Measurements from ENCODE around the gene THEM5. TPM values are rescaled to one million over a fixed set of nuclear protein-coding genes. Genes with fewer than 3 reads are reported as not detected.

The THEM5 gene
- polyA plus RNA-seq, 3 donors, result not detected

DNA sequence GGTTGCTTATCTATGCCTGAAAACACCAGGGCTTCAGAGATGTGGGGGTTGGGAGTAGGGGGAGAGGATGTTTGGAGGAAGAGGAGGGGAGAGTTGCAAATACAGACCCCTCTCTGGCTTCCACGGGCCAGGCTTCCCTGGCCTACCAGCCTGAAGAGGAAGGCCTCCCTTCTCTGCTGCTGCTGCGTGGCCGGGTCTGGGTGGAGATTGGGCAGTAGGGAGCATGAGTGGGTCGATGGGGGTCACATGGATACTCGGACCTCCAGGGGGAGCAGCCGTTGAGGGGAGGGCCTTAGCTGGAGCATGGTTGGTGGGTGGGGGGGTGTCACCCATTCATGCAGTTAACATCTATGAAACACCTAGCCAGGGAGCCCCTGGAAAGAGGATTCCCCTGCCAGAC is 23.5 kb downstream of the THEM5 start:
- peaks cover 1 to 11% (median 3%) of the 10 kb centered on the region in 3 donors for H3K27me3 Mint-ChIP-seq (ENCODE audit: low read depth in 3 of 3)
- H4K20me1 ChIP-seq (ENCODE audit: insufficient read depth, low read length), result no peaks in the 10 kb centered on the region
- no peaks in the 10 kb centered on the region for H3K9me3 Mint-ChIP-seq
- H2AFZ ChIP-seq (ENCODE audit: insufficient read depth, low read depth, low read length, poor library complexity, severe bottlenecking), result no peak overlapping the region
- H3K4me1 ChIP-seq (ENCODE audit: control insufficient read depth in 1 of 2, insufficient read depth in 2 of 2, low read length in 2 of 2), result peaks cover 62 to 77% of the 10 kb centered on the region in 2 donors
- H3K9me3 ChIP-seq (replicated peaks in 1 of 2; ENCODE audit: control insufficient read depth in 1 of 2, insufficient read depth in 1 of 2, low read length in 2 of 2), result no peaks in the 10 kb centered on the region
- no peak overlapping the region for H3K9ac ChIP-seq (ENCODE audit: insufficient read depth, low read length, poor library complexity, severe bottlenecking)
- H3K4me1 Mint-ChIP-seq, result peaks cover 70% of the 10 kb centered on the region
- H3K27ac Mint-ChIP-seq, result no peak overlapping the region
- WGBS (ENCODE audit: insufficient coverage), result 54% methylated on average over 2 of the region's 6 CpGs
- no peak overlapping the region for H3K4me2 ChIP-seq (replicated peaks; ENCODE audit: extremely low read depth, low read length, poor library complexity, severe bottlenecking)
- intact Hi-C loops (cut with micrococcal nuclease), result no loop called here
- no peaks in the 10 kb centered on the region for H3K79me2 ChIP-seq (ENCODE audit: insufficient read depth, low read length)
- no peaks in the 10 kb centered on the region for H3K36me3 Mint-ChIP-seq
- no peak overlapping the region for H3K4me3 ChIP-seq (replicated peaks in 1 of 3; ENCODE audit: low read depth in 2 of 3, low read length in 3 of 3)
- no peak for DNase-seq
- no peaks in the 10 kb centered on the region for H3K36me3 ChIP-seq (replicated peaks in 1 of 2; ENCODE audit: control insufficient read depth in 1 of 2, insufficient read depth in 2 of 2, low read length in 2 of 2)
- H3K27ac ChIP-seq (ENCODE audit: low read depth in 1 of 2, low read length in 2 of 2), result no peak overlapping the region
- peak overlapping the region in 1 of 2 donors; percentile 30 for H3K4me3 Mint-ChIP-seq
- TF ChIP-seq, protein P1, sequence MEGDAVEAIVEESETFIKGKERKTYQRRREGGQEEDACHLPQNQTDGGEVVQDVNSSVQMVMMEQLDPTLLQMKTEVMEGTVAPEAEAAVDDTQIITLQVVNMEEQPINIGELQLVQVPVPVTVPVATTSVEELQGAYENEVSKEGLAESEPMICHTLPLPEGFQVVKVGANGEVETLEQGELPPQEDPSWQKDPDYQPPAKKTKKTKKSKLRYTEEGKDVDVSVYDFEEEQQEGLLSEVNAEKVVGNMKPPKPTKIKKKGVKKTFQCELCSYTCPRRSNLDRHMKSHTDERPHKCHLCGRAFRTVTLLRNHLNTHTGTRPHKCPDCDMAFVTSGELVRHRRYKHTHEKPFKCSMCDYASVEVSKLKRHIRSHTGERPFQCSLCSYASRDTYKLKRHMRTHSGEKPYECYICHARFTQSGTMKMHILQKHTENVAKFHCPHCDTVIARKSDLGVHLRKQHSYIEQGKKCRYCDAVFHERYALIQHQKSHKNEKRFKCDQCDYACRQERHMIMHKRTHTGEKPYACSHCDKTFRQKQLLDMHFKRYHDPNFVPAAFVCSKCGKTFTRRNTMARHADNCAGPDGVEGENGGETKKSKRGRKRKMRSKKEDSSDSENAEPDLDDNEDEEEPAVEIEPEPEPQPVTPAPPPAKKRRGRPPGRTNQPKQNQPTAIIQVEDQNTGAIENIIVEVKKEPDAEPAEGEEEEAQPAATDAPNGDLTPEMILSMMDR (IDR thresholded peaks at IDR 0.05), result no peak
- H3K27me3 ChIP-seq (ENCODE audit: control insufficient read depth in 2 of 2, insufficient read depth in 2 of 2, low read length in 2 of 2), result no peaks in the 10 kb centered on the region

DNA sequence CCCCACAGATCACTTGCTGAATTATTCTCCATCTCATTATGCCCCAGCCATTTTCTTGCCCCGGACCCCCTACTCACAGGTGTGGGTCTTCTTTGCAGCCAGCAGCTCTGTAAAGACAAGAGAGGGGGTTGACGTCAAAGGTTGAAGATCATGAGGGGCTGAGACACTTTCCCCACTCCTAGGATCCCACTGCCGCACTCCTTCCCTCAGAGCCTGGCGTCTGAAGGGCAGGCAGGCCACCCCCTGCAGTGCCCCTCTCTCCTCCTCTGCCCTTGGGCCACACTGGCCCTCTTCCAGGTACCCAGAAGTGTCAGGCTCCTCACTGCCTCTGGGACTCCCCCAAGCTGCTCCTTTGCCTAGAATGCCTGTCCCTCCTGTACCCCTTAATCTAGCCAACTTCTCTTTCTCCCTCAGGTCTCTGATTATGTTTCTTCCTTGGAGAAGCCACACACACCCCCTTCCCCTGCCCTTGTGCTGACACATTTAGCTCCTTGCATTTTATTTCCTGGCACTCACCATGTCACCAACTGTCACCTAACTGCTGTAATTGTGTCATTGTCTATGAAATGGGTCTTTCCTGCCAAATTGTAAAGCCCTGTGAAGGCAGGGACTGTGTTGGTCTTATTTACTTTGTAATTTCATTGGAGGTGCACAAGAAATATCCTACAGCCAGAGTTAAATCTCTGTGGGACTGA is 24.0 kb downstream of the THEM5 start:
- intact Hi-C loops (cut with micrococcal nuclease), result no loop called here
- Mint-ChIP-seq H3K27ac (peak overlapping the region in 3 of 7 donors; percentile 72 to 81 (median 76)), H3K36me3 (no peaks in the 10 kb centered on the region), H3K4me3 (peak overlapping the region in 1 of 2 donors; percentile 54), H3K27me3 (ENCODE audit: low read depth in 3 of 3) (peaks cover 1 to 11% (median 4%) of the 10 kb centered on the region in 3 donors), H3K4me1 (peaks cover 65% of the 10 kb centered on the region), H3K9me3 (no peaks in the 10 kb centered on the region)
- DNase-seq, result no peak
- no peak overlapping the region for H3K4me2 ChIP-seq (replicated peaks; ENCODE audit: extremely low read depth, low read length, poor library complexity, severe bottlenecking)
- 46% methylated on average over 2 of the region's 4 CpGs for WGBS (ENCODE audit: insufficient coverage)
- H3K79me2 ChIP-seq (ENCODE audit: insufficient read depth, low read length), result no peaks in the 10 kb centered on the region
- H3K9me3 ChIP-seq (replicated peaks in 1 of 2; ENCODE audit: control insufficient read depth in 1 of 2, insufficient read depth in 1 of 2, low read length in 2 of 2), result no peaks in the 10 kb centered on the region
- H3K4me3 ChIP-seq (replicated peaks in 1 of 3; ENCODE audit: low read depth in 2 of 3, low read length in 3 of 3), result peak overlapping the region in 1 of 3 experiments; percentile 12
- H4K20me1 ChIP-seq (ENCODE audit: insufficient read depth, low read length), result no peaks in the 10 kb centered on the region
- no peak overlapping the region for H3K27ac ChIP-seq (ENCODE audit: low read depth in 1 of 2, low read length in 2 of 2)
- no peak overlapping the region for H3K9ac ChIP-seq (ENCODE audit: insufficient read depth, low read length, poor library complexity, severe bottlenecking)
- peaks cover 57 to 72% of the 10 kb centered on the region in 2 donors for H3K4me1 ChIP-seq (ENCODE audit: control insufficient read depth in 1 of 2, insufficient read depth in 2 of 2, low read length in 2 of 2)
- no peak overlapping the region for H2AFZ ChIP-seq (ENCODE audit: insufficient read depth, low read depth, low read length, poor library complexity, severe bottlenecking)
- TF ChIP-seq, protein P1 (IDR thresholded peaks at IDR 0.05), result no peak
- H3K27me3 ChIP-seq (ENCODE audit: control insufficient read depth in 2 of 2, insufficient read depth in 2 of 2, low read length in 2 of 2), result no peaks in the 10 kb centered on the region
- H3K36me3 ChIP-seq (replicated peaks in 1 of 2; ENCODE audit: control insufficient read depth in 1 of 2, insufficient read depth in 2 of 2, low read length in 2 of 2), result no peaks in the 10 kb centered on the region
